Suprapubic skin (tissue), 3 donors: ENCODE measurements around the gene NCR1.
"Not testable (repeated sequence)": the region's sequence is repeated elsewhere in the genome, so short reads cannot be mapped to it uniquely, and the experiment has no call there.

Source experiments
- EP300 ChIP-seq: sonication (generic); formaldehyde crosslinking; IDR thresholded peaks from one replicate; pipeline ENCODE4 v1.6.1; 2017; ENCODE audit warnings: antibody characterized with exemption
- POLR2A ChIP-seq, 2 donors: fragments of 450-650 bp; IDR thresholded peaks; one replicate each; pipeline ENCODE4 v1.6.1; 2017; ENCODE audit warnings: antibody characterized with exemption in 2 of 2, mild to moderate bottlenecking in 2 of 2, moderate library complexity in 2 of 2
- TF ChIP-seq, protein P1 (sequence below), 2 donors: fragments of 200-600 bp in 1 of 2; fragments of 450-650 bp in 1 of 2; sonication (generic) in 1 of 2; IDR thresholded peaks; one replicate each; pipeline ENCODE4 v1.5.1; 2016 to 2019; ENCODE audit warnings: antibody characterized with exemption in 2 of 2, mild to moderate bottlenecking in 1 of 2, moderate library complexity in 1 of 2

DNA sequence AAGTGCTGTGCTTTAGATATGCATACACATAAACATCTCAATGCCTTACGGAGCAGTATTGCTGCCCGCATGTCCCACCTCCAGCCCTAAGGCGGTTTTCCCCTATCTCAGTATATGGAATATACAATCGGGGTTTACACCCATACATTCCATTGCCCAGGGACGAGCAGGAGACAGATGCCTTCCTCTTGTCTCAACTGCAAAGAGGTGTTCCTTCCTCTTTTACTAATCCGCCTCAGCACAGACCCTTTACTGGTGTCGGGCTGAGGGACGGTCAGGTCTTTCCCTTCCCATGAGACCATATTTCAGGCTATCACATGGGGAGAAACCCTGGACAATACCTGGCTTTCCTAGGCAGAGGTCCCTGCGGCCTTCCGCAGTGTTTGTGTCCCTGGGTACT lies 44.6 kb downstream of the NCR1 start:
- TF ChIP-seq, protein P1, sequence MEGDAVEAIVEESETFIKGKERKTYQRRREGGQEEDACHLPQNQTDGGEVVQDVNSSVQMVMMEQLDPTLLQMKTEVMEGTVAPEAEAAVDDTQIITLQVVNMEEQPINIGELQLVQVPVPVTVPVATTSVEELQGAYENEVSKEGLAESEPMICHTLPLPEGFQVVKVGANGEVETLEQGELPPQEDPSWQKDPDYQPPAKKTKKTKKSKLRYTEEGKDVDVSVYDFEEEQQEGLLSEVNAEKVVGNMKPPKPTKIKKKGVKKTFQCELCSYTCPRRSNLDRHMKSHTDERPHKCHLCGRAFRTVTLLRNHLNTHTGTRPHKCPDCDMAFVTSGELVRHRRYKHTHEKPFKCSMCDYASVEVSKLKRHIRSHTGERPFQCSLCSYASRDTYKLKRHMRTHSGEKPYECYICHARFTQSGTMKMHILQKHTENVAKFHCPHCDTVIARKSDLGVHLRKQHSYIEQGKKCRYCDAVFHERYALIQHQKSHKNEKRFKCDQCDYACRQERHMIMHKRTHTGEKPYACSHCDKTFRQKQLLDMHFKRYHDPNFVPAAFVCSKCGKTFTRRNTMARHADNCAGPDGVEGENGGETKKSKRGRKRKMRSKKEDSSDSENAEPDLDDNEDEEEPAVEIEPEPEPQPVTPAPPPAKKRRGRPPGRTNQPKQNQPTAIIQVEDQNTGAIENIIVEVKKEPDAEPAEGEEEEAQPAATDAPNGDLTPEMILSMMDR (IDR thresholded peaks at IDR 0.05): not testable (repeated sequence)
- not testable (repeated sequence) for TF ChIP-seq POLR2A (IDR thresholded peaks at IDR 0.05); EP300
